Testis (tissue), 2 donors: Measurements from ENCODE around the gene PPOX.

Experiments used
- POLR2A ChIP-seq: fragments of 450-650 bp; IDR thresholded peaks from one replicate; pipeline ENCODE4 v1.6.1; 2017; ENCODE audit warnings: antibody characterized with exemption, mild to moderate bottlenecking, moderate library complexity
- TF ChIP-seq, protein P1 (sequence below), 3 experiments: fragments of 450-650 bp in 2 of 3; fragments of 200-600 bp in 1 of 3; sonication (generic) in 1 of 3; IDR thresholded peaks; one replicate each; pipeline ENCODE4 v1.5.1; 2016 to 2019; ENCODE audit warnings: antibody characterized with exemption in 3 of 3, mild to moderate bottlenecking in 2 of 3, moderate library complexity in 1 of 3

DNA sequence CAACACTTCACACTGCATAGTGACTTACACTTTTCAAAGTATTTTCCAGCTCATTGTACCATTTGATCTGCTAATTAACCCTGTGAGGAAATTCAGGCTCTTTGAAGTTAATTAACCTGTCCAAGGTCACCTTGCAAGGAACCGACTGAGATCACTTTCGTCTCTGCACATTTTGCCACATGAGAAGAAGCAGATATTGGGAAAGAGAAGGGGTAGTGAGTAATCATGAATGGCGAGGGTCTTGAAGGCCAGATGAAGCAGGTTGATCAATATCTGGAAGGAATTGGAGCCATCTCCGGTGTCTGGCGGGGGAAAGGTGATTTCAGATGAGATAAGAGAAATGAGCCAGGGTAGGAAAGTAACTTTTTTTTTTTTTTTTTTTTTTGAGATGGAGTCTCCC lies 53.8 kb downstream of the PPOX start:
- TF ChIP-seq, protein P1, sequence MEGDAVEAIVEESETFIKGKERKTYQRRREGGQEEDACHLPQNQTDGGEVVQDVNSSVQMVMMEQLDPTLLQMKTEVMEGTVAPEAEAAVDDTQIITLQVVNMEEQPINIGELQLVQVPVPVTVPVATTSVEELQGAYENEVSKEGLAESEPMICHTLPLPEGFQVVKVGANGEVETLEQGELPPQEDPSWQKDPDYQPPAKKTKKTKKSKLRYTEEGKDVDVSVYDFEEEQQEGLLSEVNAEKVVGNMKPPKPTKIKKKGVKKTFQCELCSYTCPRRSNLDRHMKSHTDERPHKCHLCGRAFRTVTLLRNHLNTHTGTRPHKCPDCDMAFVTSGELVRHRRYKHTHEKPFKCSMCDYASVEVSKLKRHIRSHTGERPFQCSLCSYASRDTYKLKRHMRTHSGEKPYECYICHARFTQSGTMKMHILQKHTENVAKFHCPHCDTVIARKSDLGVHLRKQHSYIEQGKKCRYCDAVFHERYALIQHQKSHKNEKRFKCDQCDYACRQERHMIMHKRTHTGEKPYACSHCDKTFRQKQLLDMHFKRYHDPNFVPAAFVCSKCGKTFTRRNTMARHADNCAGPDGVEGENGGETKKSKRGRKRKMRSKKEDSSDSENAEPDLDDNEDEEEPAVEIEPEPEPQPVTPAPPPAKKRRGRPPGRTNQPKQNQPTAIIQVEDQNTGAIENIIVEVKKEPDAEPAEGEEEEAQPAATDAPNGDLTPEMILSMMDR (IDR thresholded peaks at IDR 0.05), result no peak
- TF ChIP-seq POLR2A, result no peak
